Mesendoderm (in vitro differentiated cells): ENCODE results near the gene APBA1.
A peak's percentile ranks its signal among the peaks of the same experiment; 100 is the strongest.

Experiments
- DNase-seq: peaks from one replicate; pipeline ENCODE4 v3.0.0; 2013
- H2AK5ac ChIP-seq: 2 replicates; pipeline ENCODE4 v1.6.1; 2013; ENCODE audit warnings: low read length, inconsistent platforms
- H2BK120ac ChIP-seq: 2 replicates; pipeline ENCODE4 v1.6.1; 2013; ENCODE audit warnings: low read depth, mild to moderate bottlenecking, low read length, moderate library complexity, mixed read lengths
- H2BK15ac ChIP-seq: replicated peaks from 2 replicates; pipeline ENCODE4 v1.6.1; 2013; ENCODE audit warnings: low read depth, mild to moderate bottlenecking, moderate library complexity
- H2BK5ac ChIP-seq: 2 replicates; pipeline ENCODE4 v1.6.1; 2013; ENCODE audit warnings: low read length, inconsistent platforms
- H3K18ac ChIP-seq: 2 replicates; pipeline ENCODE4 v1.6.1; 2013; ENCODE audit warnings: mild to moderate bottlenecking, low read length, mixed read lengths
- H3K23ac ChIP-seq: one replicate; pipeline ENCODE4 v1.6.1; 2013; ENCODE audit warnings: low read length
- H3K27ac ChIP-seq: 2 replicates; pipeline ENCODE4 v1.5.1; 2013; ENCODE audit warnings: low read depth, mild to moderate bottlenecking, inconsistent platforms, low read length, moderate library complexity
- H3K27me3 ChIP-seq: 2 replicates; pipeline ENCODE4 v1.6.1; 2013; ENCODE audit warnings: low read length, control low read depth, mild to moderate bottlenecking, inconsistent platforms; ENCODE audit not compliant: insufficient read depth, poor library complexity
- H3K36me3 ChIP-seq: 2 replicates; pipeline ENCODE4 v1.6.1; 2013; ENCODE audit warnings: low read length, inconsistent platforms; ENCODE audit not compliant: control insufficient read depth, insufficient read depth
- H3K4ac ChIP-seq: one replicate; pipeline ENCODE4 v1.6.1; 2013; ENCODE audit warnings: low read depth, mild to moderate bottlenecking, low read length, moderate library complexity
- H3K4me1 ChIP-seq: 2 replicates; pipeline ENCODE4 v1.6.1; 2013; ENCODE audit warnings: low read depth, low read length, inconsistent platforms; ENCODE audit not compliant: control insufficient read depth
- H3K4me2 ChIP-seq: 2 replicates; pipeline ENCODE4 v1.6.1; 2013; ENCODE audit warnings: low read length
- H3K4me3 ChIP-seq: 2 replicates; pipeline ENCODE4 v1.5.1; 2013; ENCODE audit warnings: mild to moderate bottlenecking, low read length
- H3K56ac ChIP-seq: one replicate; pipeline ENCODE4 v1.6.1; 2013; ENCODE audit warnings: low read length
- H3K79me1 ChIP-seq: 2 replicates; pipeline ENCODE4 v1.6.1; 2013; ENCODE audit warnings: low read length, inconsistent platforms
- H3K79me2 ChIP-seq: 2 replicates; pipeline ENCODE4 v1.6.1; 2013; ENCODE audit warnings: mild to moderate bottlenecking, low read length; ENCODE audit not compliant: control insufficient read depth, insufficient read depth
- H3K9ac ChIP-seq: 2 replicates; pipeline ENCODE4 v1.6.1; 2013; ENCODE audit warnings: low read length, inconsistent platforms
- H4K5ac ChIP-seq: one replicate; pipeline ENCODE4 v1.6.1; 2013; ENCODE audit warnings: low read length
- H4K8ac ChIP-seq: one replicate; pipeline ENCODE4 v1.6.1; 2013; ENCODE audit warnings: low read depth, mild to moderate bottlenecking, control low read depth, low read length, moderate library complexity
- WGBS: extraction: QIAGEN DNeasy Blood & Tissue Kit; methylation state at CpG from one replicate; pipeline ENCODE4 v1.1.7; 2013; ENCODE audit warnings: low lambda C conversion rate, missing lambda C conversion rate; ENCODE audit not compliant: insufficient coverage; ENCODE audit errors: extremely low coverage; 5-methylcytosine and 5-hydroxymethylcytosine counted together

APBA1 gene

DNA sequence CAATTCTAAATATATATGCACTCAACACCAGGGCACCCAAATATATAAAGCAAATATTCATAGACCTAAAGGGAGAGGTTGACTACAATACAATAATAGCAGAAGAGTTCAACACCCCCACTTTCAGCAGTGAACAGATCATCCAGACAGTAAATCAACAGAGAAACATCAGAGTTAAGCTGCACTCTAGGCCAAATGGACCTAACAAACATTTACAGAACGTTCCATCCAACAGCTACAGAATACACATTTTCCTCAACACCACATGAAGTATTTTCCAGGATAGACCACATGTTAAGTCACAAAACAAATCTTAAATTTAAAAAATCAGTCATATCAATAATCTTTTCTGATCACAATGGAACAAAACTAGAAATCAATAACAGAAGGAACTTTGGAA is 18.9 kb downstream of the APBA1 start:
- Histone ChIP-seq H3K79me2 (no peaks in the 10 kb centered on the region), H3K27me3 (no peaks in the 10 kb centered on the region), H2BK15ac (no peak overlapping the region), H2BK120ac (no peak overlapping the region), H3K4me2 (no peak overlapping the region), H3K56ac (no peak overlapping the region), H3K4me1 (no peaks in the 10 kb centered on the region), H3K23ac (no peak overlapping the region), H3K79me1 (no peaks in the 10 kb centered on the region), H3K27ac (no peak overlapping the region), H3K9ac (no peak overlapping the region), H2AK5ac (no peak overlapping the region), H3K18ac (no peak overlapping the region), H4K8ac (no peak overlapping the region), H3K4me3 (no peak overlapping the region), H2BK5ac (no peak overlapping the region), H3K4ac (no peak overlapping the region), H4K5ac (no peak overlapping the region), H3K36me3 (no peaks in the 10 kb centered on the region)
- no CpG with 5 or more reads among the region's 1 CpG for WGBS
- no peak for DNase-seq

DNA sequence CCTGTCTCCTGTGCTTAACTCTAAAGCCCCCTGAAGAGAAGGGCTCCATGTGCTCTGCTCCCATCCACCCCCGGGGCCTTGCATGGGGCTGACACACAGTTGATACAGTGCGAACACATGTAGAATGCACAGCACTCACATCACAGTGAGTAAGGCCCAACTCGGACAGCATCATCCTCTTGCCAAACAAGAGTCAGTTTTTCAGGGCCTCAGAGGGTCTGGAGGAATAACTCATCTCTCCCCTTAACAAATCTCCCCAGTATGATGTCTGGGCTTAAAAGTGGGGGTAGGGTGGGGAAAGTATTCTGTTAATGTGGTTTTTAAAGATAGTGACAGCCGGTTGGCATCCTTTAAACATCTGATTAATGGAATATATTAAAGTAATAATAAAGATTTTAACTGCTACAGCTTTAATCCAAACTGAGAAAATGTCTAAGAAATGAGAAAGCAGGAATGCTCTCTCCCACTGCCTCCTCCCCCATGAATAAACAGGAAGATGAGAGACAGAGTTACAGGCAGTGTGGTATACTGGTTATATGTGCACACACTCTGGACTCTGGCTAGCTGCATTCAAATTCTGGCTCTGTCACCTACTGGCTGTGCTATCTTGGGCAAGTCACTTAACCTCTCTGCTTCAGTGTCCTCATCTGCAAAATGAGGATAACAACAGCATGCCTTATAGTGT is 22.5 kb downstream of the APBA1 start:
- Histone ChIP-seq H2BK15ac (no peak overlapping the region), H2BK5ac (no peak overlapping the region), H3K9ac (no peak overlapping the region), H3K79me2 (no peaks in the 10 kb centered on the region), H3K4me1 (no peaks in the 10 kb centered on the region), H3K27me3 (no peaks in the 10 kb centered on the region), H3K79me1 (no peaks in the 10 kb centered on the region), H3K4me3 (no peak overlapping the region), H3K56ac (no peak overlapping the region), H3K4ac (no peak overlapping the region), H3K27ac (no peak overlapping the region), H3K23ac (no peak overlapping the region), H3K36me3 (no peaks in the 10 kb centered on the region), H2AK5ac (no peak overlapping the region), H3K18ac (no peak overlapping the region), H4K8ac (no peak overlapping the region), H4K5ac (no peak overlapping the region), H2BK120ac (no peak overlapping the region), H3K4me2 (no peak overlapping the region)
- DNase-seq = no peak
- no CpG with 5 or more reads among the region's 4 CpGs for WGBS

DNA sequence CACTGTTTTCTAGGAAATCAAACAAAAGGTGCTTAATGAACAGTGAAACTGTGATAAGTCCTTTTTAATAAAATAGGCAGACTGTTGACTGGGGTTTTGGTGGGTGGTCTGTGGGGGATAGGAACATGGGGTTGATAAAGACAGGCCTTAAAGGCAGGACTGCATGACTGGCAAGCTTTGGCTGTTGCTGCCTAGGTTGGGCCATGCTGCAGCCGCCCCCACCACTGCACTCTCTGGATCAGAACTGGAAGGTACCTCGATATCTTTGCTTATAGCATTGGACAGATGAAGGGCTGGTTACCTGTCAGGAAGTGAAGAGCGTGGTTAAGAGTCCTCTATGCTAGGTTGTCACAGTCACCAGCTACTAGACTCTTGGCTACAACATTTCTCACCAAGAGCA is 24.4 kb downstream of the APBA1 start:
- DNase-seq = no peak
- no peak overlapping the region for H3K27ac ChIP-seq
- H4K5ac ChIP-seq = no peak overlapping the region
- no peaks in the 10 kb centered on the region for H3K4me1 ChIP-seq
- H3K79me2 ChIP-seq = no peaks in the 10 kb centered on the region
- no peak overlapping the region for H3K23ac ChIP-seq
- H3K27me3 ChIP-seq = no peaks in the 10 kb centered on the region
- no peak overlapping the region for H3K18ac ChIP-seq
- no peak overlapping the region for H3K4me3 ChIP-seq
- no peak overlapping the region for H2BK5ac ChIP-seq
- no peak overlapping the region for H3K56ac ChIP-seq
- no CpG with 5 or more reads among the region's 3 CpGs for WGBS
- no peak overlapping the region for H3K4ac ChIP-seq
- no peak overlapping the region for H3K9ac ChIP-seq
- H2BK120ac ChIP-seq = no peak overlapping the region
- no peak overlapping the region for H2BK15ac ChIP-seq
- H3K79me1 ChIP-seq = no peaks in the 10 kb centered on the region
- H2AK5ac ChIP-seq = no peak overlapping the region
- H4K8ac ChIP-seq = no peak overlapping the region
- H3K4me2 ChIP-seq = no peak overlapping the region
- no peaks in the 10 kb centered on the region for H3K36me3 ChIP-seq

DNA sequence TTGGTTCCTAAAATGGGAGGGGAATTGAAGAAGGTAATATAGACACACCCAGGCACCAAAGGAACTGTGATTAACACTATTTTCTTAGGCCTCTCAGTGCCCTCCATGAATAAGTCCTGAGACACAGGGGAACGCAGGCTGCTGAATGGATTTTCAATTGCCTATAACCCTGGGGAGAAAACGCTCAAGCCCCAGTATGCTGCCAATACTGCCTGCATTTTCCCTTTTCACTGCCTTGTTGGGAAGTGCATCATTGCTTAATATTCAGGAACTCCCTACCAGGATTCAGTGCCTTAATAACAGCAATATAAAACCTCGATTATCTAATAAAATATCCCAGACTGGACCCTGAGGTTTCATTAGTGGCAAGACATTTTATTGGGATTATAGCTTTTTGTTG is 25.4 kb downstream of the APBA1 start:
- Histone ChIP-seq H3K79me2 (no peaks in the 10 kb centered on the region), H4K8ac (no peak overlapping the region), H2BK5ac (no peak overlapping the region), H3K27me3 (no peaks in the 10 kb centered on the region), H3K79me1 (no peaks in the 10 kb centered on the region), H3K4me2 (no peak overlapping the region), H3K36me3 (no peaks in the 10 kb centered on the region), H3K18ac (no peak overlapping the region), H2AK5ac (no peak overlapping the region), H3K56ac (no peak overlapping the region), H3K27ac (no peak overlapping the region), H3K4ac (no peak overlapping the region), H2BK120ac (no peak overlapping the region), H3K4me1 (no peaks in the 10 kb centered on the region), H3K9ac (no peak overlapping the region), H3K4me3 (no peak overlapping the region), H4K5ac (no peak overlapping the region), H2BK15ac (no peak overlapping the region), H3K23ac (no peak overlapping the region)
- WGBS = no CpG with 5 or more reads among the region's 3 CpGs
- DNase-seq = no peak

DNA sequence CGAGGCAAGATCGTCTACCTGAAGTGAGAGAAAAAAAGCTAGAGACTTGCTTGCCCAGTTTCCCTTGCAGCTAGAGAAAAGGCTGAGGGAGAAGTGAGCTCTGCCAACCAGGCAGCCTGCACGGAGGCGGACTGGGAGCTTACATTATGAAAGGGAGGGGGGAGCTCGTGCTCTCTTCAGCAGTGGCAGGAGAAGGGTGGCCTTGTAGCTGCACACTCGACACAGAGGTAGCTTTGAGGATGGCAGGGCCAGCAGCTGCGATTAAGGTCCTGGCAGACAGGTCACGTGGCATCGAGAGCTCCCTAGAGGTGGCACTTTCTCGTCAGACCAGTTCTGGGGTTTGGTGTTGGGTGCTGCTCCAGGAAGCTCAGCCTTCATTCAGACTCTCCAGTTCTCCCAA is 26.7 kb downstream of the APBA1 start:
- Histone ChIP-seq H4K8ac (no peak overlapping the region), H3K4me3 (no peak overlapping the region), H3K36me3 (no peaks in the 10 kb centered on the region), H2BK120ac (no peak overlapping the region), H3K27ac (no peak overlapping the region), H3K18ac (no peak overlapping the region), H3K4me2 (no peak overlapping the region), H4K5ac (no peak overlapping the region), H2BK15ac (no peak overlapping the region), H3K27me3 (no peaks in the 10 kb centered on the region), H3K4me1 (no peaks in the 10 kb centered on the region), H2BK5ac (no peak overlapping the region), H3K9ac (no peak overlapping the region), H3K4ac (no peak overlapping the region), H3K79me1 (no peaks in the 10 kb centered on the region), H2AK5ac (no peak overlapping the region), H3K79me2 (no peaks in the 10 kb centered on the region), H3K56ac (no peak overlapping the region), H3K23ac (no peak overlapping the region)
- DNase-seq = peak; percentile 3
- WGBS = no CpG with 5 or more reads among the region's 10 CpGs

DNA sequence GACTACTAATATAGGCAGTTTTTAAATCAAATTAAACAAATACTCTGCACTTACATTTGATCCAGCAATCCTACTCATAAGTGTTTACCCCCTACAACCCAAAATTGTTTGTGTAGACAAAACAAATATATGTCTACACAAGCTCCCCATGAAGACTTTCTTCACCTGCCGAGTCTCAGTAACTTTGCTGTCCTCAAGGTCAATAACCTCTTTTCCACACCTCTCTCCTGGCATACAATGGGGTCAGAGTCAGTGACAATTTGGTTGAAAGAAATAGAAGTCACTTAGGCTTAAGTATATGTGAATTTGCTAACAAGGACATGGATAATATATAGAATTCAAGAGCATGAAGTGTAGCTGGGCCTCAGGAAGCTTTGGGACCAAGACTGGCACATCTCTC is 29.1 kb downstream of the APBA1 start:
- no peaks in the 10 kb centered on the region for H3K79me1 ChIP-seq
- H3K4ac ChIP-seq = no peak overlapping the region
- H2BK15ac ChIP-seq = no peak overlapping the region
- no peak overlapping the region for H3K9ac ChIP-seq
- H4K5ac ChIP-seq = no peak overlapping the region
- no peak overlapping the region for H3K27ac ChIP-seq
- DNase-seq = no peak
- H3K36me3 ChIP-seq = no peaks in the 10 kb centered on the region
- H3K23ac ChIP-seq = no peak overlapping the region
- no peak overlapping the region for H2BK120ac ChIP-seq
- H3K4me2 ChIP-seq = no peak overlapping the region
- H3K79me2 ChIP-seq = no peaks in the 10 kb centered on the region
- no peak overlapping the region for H4K8ac ChIP-seq
- no peaks in the 10 kb centered on the region for H3K4me1 ChIP-seq
- no CpG with 5 or more reads among the region's 1 CpG for WGBS
- no peak overlapping the region for H2BK5ac ChIP-seq
- H3K27me3 ChIP-seq = no peaks in the 10 kb centered on the region
- H3K4me3 ChIP-seq = no peak overlapping the region
- H3K18ac ChIP-seq = no peak overlapping the region
- H2AK5ac ChIP-seq = no peak overlapping the region
- H3K56ac ChIP-seq = no peak overlapping the region
